K562 (cell line): ENCODE measurements around the gene PEX6. TPM values are rescaled to one million over a fixed set of nuclear protein-coding genes. Genes with fewer than 3 reads are reported as not detected.

Source experiments
- ARID1B ChIP-seq: fragments of 450-650 bp; IDR thresholded peaks from 2 replicates; pipeline ENCODE4 v1.6.1; 2016; ENCODE audit warnings: antibody characterized with exemption, mild to moderate bottlenecking, inconsistent platforms
- BRF1 ChIP-seq: IDR thresholded peaks from 3 replicates; pipeline ENCODE4 v1.6.1; 2011; ENCODE audit warnings: borderline replicate concordance, mild to moderate bottlenecking; ENCODE audit not compliant: insufficient read length; ENCODE audit errors: extremely low read depth
- CAMTA2 ChIP-seq: fragments of 250-450 bp; sonication (Bioruptor Pico); conservative IDR thresholded peaks from 2 replicates; pipeline ENCODE4 v1.5.1; 2022
- CBFA2T3 ChIP-seq: fragments of 450-650 bp; IDR thresholded peaks from 2 replicates; pipeline ENCODE4 v1.6.1; 2017
- CEBPB ChIP-seq: fragments of 450-650 bp; IDR thresholded peaks from 2 replicates; pipeline ENCODE4 v1.6.1; 2016; ENCODE audit warnings: missing genetic modification characterization, missing compliant biosample characterization
- CREM ChIP-seq: IDR thresholded peaks from 2 replicates; pipeline ENCODE4 v1.6.1; 2014; ENCODE audit warnings: antibody characterized with exemption, low read depth
- ELF1 ChIP-seq: fragments of 200-800 bp; sonication (Bioruptor generic); IDR thresholded peaks from 2 replicates; pipeline ENCODE4 v1.6.1; 2016; ENCODE audit warnings: missing genetic modification characterization, missing compliant biosample characterization
- EP400 ChIP-seq: fragments of 450-650 bp; IDR thresholded peaks from 2 replicates; pipeline ENCODE4 v1.6.1; 2017; ENCODE audit warnings: antibody characterized with exemption, mild to moderate bottlenecking, moderate library complexity
- ETV1 ChIP-seq: fragments of 450-650 bp; conservative IDR thresholded peaks from 2 replicates; pipeline ENCODE4 v1.6.1; 2016; ENCODE audit warnings: missing genetic modification characterization, control low read depth, low read depth, missing compliant biosample characterization
- FOXP1 ChIP-seq: sonication (generic); formaldehyde crosslinking; IDR thresholded peaks from 2 replicates; pipeline ENCODE4 v1.8.0; 2022; ENCODE audit warnings: mild to moderate bottlenecking, missing genetic modification reagents
- HDAC2 ChIP-seq: fragments of 450-650 bp; IDR thresholded peaks from 2 replicates; pipeline ENCODE4 v1.6.1; 2016; ENCODE audit warnings: mild to moderate bottlenecking
- HINFP ChIP-seq: fragments of 450-650 bp; conservative IDR thresholded peaks from 2 replicates; pipeline ENCODE4 v1.6.1; 2016; ENCODE audit warnings: missing genetic modification characterization, low read depth, mild to moderate bottlenecking, control low read depth, missing compliant biosample characterization
- HSF4 ChIP-seq: fragments of 250-450 bp; sonication (Bioruptor Pico); IDR thresholded peaks from 2 replicates; pipeline ENCODE4 v2.1.2; 2022; ENCODE audit warnings: mild to moderate bottlenecking, moderate library complexity, borderline replicate concordance
- KDM1A ChIP-seq, 2 experiments: fragments of 450-650 bp; IDR thresholded peaks; 2 replicates each; pipeline ENCODE4 v1.6.1; 2016; ENCODE audit warnings: mild to moderate bottlenecking in 2 of 2
- MAFF ChIP-seq: IDR thresholded peaks from 2 replicates; pipeline ENCODE4 v1.6.1; 2012; ENCODE audit warnings: low read length, improper control_type of control experiment
- MAFG ChIP-seq: fragments of 450-650 bp; conservative IDR thresholded peaks from 2 replicates; pipeline ENCODE4 v1.6.1; 2016; ENCODE audit warnings: missing genetic modification characterization, missing compliant biosample characterization
- MEF2D ChIP-seq: conservative IDR thresholded peaks from 2 replicates; pipeline ENCODE4 v1.6.1; 2016; ENCODE audit warnings: low read depth, missing genetic modification characterization, missing compliant biosample characterization
- MYNN ChIP-seq, 2 experiments: sonication (generic); formaldehyde crosslinking in 1 of 2; IDR thresholded peaks; 2 replicates each; pipeline versions ENCODE4 v1.5.0 to v1.6.1; 2016 to 2020; ENCODE audit warnings: antibody characterized with exemption in 1 of 2, missing genetic modification reagents in 1 of 2
- NBN ChIP-seq: fragments of 450-650 bp; IDR thresholded peaks from 2 replicates; pipeline ENCODE4 v1.6.1; 2016; ENCODE audit warnings: low read depth, mild to moderate bottlenecking
- NFRKB ChIP-seq: fragments of 450-650 bp; IDR thresholded peaks from 2 replicates; pipeline ENCODE4 v1.6.1; 2016; ENCODE audit warnings: low read depth
- NFXL1 ChIP-seq: fragments of 450-650 bp; formaldehyde crosslinking; IDR thresholded peaks from 2 replicates; pipeline ENCODE4 v1.4.0; 2021; ENCODE audit warnings: mild to moderate bottlenecking
- PYGO2 ChIP-seq: fragments of 450-650 bp; IDR thresholded peaks from 2 replicates; pipeline ENCODE4 v1.6.1; 2016; ENCODE audit warnings: mild to moderate bottlenecking, missing genetic modification characterization, moderate library complexity, missing compliant biosample characterization
- SOX6 ChIP-seq: fragments of 450-650 bp; IDR thresholded peaks from 2 replicates; pipeline ENCODE4 v1.6.1; 2014; ENCODE audit warnings: mild to moderate bottlenecking
- TCF3 ChIP-seq: sonication (generic); formaldehyde crosslinking; IDR thresholded peaks from 2 replicates; pipeline ENCODE4 v1.4.0; 2020; ENCODE audit warnings: mild to moderate bottlenecking, missing genetic modification reagents
- TRIM24 ChIP-seq, 2 experiments: fragments of 450-650 bp; IDR thresholded peaks; 2 replicates each; pipeline ENCODE4 v1.6.1; 2016
- ZKSCAN1 ChIP-seq: fragments of 150-350 bp; IDR thresholded peaks from 2 replicates; pipeline ENCODE4 v1.6.1; 2016; ENCODE audit warnings: low read depth, low read length
- ZNF277 ChIP-seq: fragments of 250-450 bp; sonication (Bioruptor Pico); IDR thresholded peaks from 2 replicates; pipeline ENCODE4 v1.8.0; 2022; ENCODE audit warnings: inconsistent platforms, mild to moderate bottlenecking, moderate library complexity, borderline replicate concordance
- ZNF583 ChIP-seq: fragments of 250-450 bp; sonication (Bioruptor Pico); IDR thresholded peaks from 2 replicates; pipeline ENCODE4 v1.4.0; 2020
- ZNF766 ChIP-seq: fragments of 200-800 bp; sonication (Bioruptor generic); conservative IDR thresholded peaks from 2 replicates; pipeline ENCODE4 v1.6.1; 2016; ENCODE audit warnings: missing genetic modification characterization, missing compliant biosample characterization
- polyA plus RNA-seq, 8 experiments: library from polyadenylated mRNA; depleted of rRNA in 4 of 8; stranded (reverse) in 5 of 8; unstranded in 3 of 8; fragments of >200 nt; fragmentation: Nextera tagmentation in 2 of 8; fragmentation: Illumina TruSeq in 1 of 8; extraction: Ambion mirVana in 2 of 8; extraction: Trizol in 1 of 8; gene quantifications; 2 replicates each; pipeline versions ENCODE4 v1.2.1 to v1.2.3, GENCODE V29; 2011 to 2014; ENCODE audit warnings: inconsistent platforms in 1 of 8, missing spikeins in 1 of 8
- total RNA-seq, 7 experiments: library from RNA; depleted of rRNA in 6 of 7; stranded (reverse); fragments of >200 nt in 6 of 7; fragmentation: Illumina TruSeq in 2 of 7; extraction: Trizol in 2 of 7; gene quantifications; 2 replicates each; pipeline versions ENCODE4 v1.2.1 to v1.2.3, GENCODE V29; 2011 to 2021; ENCODE audit warnings: low replicate concordance in 1 of 7

The PEX6 gene
- total and polyA plus RNA-seq, 9 of the 15 experiments (the other 6 are each of a cell fraction or from before 2014, with no cell fraction given) = 0.17 to 20.8 (median 6.9) TPM

- no peak for TF ChIP-seq HINFP
- 0 out of 2 replicates have a peak, but pooled peaks have one; percentile 30 for TF ChIP-seq ELF1 (tag)
- no peak for TF ChIP-seq MYNN (IDR thresholded peaks at IDR 0.05)
- TF ChIP-seq MYNN (CRISPR knock-in tag; IDR thresholded peaks at IDR 0.05) = no peak
- TF ChIP-seq CEBPB (tag) = peak; percentile 81
- no peak for TF ChIP-seq ZNF766 (CRISPR knock-in tag)
- TF ChIP-seq TRIM24 (IDR thresholded peaks at IDR 0.05) = 0 out of 4 replicates have a peak, but pooled peaks of 1 of the 2 experiments have one; percentile 17
- TF ChIP-seq ETV1 = peak; percentile 70
- TF ChIP-seq MEF2D (tag) = peak; percentile 87
- no peak for TF ChIP-seq CAMTA2 (CRISPR knock-in tag)
- peak; percentile 45; the same call in 1 of the 2 replicates for TF ChIP-seq CBFA2T3
- no peak for TF ChIP-seq CREM
- TF ChIP-seq SOX6 = peak; percentile 68
- no peak for TF ChIP-seq PYGO2
- TF ChIP-seq NFXL1 (CRISPR knock-in tag) = no peak
- TF ChIP-seq NBN = no peak
- TF ChIP-seq ZNF583 (CRISPR knock-in tag) = no peak
- peak; percentile 39 to 51; a peak in 2 of 4 replicates for TF ChIP-seq KDM1A (IDR thresholded peaks at IDR 0.05)
- TF ChIP-seq ARID1B = peak; percentile 48; the same call in 1 of the 2 replicates
- TF ChIP-seq EP400 = no peak
- no peak for TF ChIP-seq FOXP1 (CRISPR knock-in tag)
- TF ChIP-seq HSF4 = no peak
- peak; percentile 39; the same call in 1 of the 2 replicates for TF ChIP-seq MAFF
- peak; percentile 37; the same call in 1 of the 2 replicates for TF ChIP-seq TCF3 (CRISPR knock-in tag)
- TF ChIP-seq MAFG = peak; percentile 57
- peak; percentile 76 for TF ChIP-seq HDAC2
- TF ChIP-seq ZNF277 (CRISPR knock-in tag) = no peak
- no peak for TF ChIP-seq BRF1
- TF ChIP-seq ZKSCAN1 = no peak
- TF ChIP-seq NFRKB = no peak
Observed at GRCh38 chr6:42923666-42924065, 55.3 kb downstream of the PEX6 start (continued).
